ENCODE measurements around the gene C1orf159.
A peak's percentile ranks its signal among the peaks of the same experiment; 100 is the strongest.

The C1orf159 gene

DNA sequence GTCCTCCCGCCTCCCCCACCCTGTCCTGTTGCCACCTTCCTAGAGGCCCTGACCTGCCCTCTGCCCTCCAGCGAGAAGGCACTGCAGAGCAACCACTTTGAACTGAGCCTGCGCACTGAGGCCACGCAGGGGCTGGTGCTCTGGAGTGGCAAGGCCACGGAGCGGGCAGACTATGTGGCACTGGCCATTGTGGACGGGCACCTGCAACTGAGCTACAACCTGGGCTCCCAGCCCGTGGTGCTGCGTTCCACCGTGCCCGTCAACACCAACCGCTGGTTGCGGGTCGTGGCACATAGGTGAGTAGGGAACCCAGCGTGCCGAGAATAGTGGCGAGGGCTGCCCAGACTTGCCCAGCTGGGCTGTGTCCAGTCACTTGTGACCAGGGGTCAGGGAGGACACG, 62.2 kb downstream of the C1orf159 start:
- DNase-seq (ENCODE audit: low read depth), result no peak

DNA sequence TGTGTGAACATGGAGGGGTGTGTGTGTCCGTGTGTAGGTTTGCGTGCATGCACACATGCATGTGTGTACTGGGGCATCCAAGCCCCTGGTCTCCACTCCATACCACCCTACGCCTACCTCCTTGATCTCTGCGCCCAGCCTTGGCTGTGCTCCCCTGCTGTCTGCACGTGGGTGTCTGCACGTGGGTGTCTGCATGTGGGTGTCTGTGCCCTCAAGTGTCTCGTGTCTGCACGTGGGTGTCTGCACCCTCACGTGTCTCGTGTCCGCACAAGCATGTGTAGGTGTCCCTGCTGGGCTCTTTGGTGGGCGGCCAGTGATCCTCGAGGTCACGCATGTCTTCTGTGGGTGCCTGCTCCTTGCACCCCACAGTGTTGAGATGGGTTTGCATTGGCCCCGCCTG, 62.9 kb downstream of the C1orf159 start:
- no peak for DNase-seq (ENCODE audit: low read depth)

GRCh38 chr1:1052003-1052840, 63.7 kb downstream of the C1orf159 start:
- no peak for DNase-seq (ENCODE audit: low read depth)

GRCh38 chr1:1051127-1051810, 64.6 kb downstream of the C1orf159 start:
- DNase-seq (ENCODE audit: low read depth), result no peak

GRCh38 chr1:1050577-1051052, 65.3 kb downstream of the C1orf159 start:
- no peak for DNase-seq (ENCODE audit: low read depth)

DNA sequence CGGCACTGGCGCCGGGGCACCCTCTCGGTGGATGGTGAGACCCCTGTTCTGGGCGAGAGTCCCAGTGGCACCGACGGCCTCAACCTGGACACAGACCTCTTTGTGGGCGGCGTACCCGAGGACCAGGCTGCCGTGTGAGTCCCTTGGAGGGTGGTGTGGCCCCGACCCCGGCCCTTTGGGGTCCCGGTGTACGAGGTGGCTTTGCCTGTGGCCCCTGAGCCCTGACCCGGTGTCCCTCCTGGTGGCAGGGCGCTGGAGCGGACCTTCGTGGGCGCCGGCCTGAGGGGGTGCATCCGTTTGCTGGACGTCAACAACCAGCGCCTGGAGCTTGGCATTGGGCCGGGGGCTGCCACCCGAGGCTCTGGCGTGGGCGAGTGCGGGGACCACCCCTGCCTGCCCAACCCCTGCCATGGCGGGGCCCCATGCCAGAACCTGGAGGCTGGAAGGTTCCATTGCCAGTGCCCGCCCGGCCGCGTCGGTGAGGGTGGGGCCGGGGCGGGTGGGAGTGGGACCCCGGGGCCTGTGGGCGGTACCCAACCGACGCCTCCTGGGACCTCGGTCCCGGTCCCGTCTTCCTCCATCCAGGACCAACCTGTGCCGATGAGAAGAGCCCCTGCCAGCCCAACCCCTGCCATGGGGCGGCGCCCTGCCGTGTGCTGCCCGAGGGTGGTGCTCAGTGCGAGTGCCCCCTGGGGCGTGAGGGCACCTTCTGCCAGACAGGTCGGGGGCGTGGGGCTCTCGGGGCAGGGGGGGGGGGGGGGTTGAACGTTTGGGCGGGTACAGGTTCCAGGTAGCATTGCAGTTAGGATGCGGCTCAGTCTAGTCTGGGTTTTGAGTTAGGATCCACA, 66.3 kb downstream of the C1orf159 start:
- no peak for DNase-seq (ENCODE audit: low read depth)

DNA sequence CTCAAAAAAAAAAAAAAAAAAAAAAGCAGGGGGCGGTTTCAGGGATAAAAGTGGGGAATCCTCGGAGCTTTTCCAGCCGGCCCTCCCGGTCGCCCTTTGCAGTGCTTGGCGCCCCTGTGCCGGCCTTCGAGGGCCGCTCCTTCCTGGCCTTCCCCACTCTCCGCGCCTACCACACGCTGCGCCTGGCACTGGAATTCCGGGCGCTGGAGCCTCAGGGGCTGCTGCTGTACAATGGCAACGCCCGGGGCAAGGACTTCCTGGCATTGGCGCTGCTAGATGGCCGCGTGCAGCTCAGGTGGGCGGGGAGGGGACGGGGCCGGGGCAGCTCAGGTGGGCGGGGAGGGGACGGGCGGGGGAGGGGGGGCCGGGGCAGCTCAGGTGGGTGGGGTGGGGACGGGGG, 67.1 kb downstream of the C1orf159 start:
- DNase-seq (ENCODE audit: low read depth), result no peak

DNA sequence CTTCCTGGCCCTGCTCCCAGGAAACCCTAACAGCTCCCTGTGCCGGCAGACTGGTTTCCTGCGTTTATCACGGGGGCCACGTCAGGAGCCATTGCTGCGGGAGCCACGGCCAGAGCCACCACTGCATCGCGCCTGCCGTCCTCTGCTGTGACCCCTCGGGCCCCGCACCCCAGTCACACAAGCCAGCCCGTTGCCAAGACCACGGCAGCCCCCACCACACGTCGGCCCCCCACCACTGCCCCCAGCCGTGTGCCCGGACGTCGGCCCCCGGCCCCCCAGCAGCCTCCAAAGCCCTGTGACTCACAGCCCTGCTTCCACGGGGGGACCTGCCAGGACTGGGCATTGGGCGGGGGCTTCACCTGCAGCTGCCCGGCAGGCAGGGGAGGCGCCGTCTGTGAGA, 67.9 kb downstream of the C1orf159 start:
- no peak for DNase-seq (ENCODE audit: low read depth)

DNA sequence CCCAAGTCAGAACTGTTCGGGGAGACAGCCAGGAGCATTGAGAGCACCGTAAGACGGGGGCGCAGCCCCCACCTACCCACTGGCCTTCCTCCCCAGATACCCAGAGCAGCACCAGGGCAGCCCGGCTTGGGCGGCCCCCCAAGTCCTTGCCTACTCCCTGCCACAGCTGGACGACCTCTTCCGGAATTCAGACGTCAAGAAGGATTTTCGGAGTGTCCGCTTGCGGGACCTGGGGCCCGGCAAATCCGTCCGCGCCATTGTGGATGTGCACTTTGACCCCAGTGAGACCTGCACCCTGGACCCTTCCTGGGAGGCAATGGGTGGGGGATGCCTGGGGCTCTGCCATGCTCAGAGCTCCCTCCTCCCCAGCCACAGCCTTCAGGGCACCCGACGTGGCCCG, 68.5 kb downstream of the C1orf159 start:
- no peak for DNase-seq (ENCODE audit: low read depth)

DNA sequence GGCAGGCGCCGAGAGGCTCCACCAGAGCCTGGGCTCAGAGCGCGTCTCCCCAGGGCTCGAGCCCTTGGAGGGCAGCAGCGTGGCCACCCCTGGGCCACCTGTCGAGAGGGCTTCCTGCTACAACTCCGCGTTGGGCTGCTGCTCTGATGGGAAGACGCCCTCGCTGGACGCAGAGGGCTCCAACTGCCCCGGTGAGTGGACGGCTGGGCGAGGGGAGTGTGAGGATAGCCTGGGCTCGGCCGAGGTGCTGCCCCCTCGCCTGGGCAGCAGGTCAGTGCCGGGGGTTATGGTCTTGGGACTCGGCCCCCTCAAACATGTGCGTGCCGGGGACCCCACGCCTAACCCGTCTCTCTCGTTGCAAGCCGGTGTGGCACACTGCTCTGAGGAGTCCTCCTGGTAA, 69.1 kb downstream of the C1orf159 start:
- no peak for DNase-seq (ENCODE audit: low read depth)

GRCh38 chr1:1046243-1046642, 69.6 kb downstream of the C1orf159 start:
- DNase-seq (ENCODE audit: low read depth), result no peak

DNA sequence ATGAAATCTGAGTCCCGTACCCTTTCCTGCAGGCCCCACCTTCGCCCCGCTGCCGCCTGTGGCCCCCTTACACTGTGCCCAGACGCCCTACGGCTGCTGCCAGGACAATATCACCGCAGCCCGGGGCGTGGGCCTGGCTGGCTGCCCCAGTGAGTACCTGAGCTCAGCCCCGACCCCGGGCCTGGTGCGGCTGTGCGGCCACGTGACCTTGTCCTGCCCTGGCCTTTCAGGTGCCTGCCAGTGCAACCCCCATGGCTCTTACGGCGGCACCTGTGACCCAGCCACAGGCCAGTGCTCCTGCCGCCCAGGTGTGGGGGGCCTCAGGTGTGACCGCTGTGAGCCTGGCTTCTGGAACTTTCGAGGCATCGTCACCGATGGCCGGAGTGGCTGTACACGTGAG, 70.8 kb downstream of the C1orf159 start:
- no peak for DNase-seq (ENCODE audit: low read depth)

DNA sequence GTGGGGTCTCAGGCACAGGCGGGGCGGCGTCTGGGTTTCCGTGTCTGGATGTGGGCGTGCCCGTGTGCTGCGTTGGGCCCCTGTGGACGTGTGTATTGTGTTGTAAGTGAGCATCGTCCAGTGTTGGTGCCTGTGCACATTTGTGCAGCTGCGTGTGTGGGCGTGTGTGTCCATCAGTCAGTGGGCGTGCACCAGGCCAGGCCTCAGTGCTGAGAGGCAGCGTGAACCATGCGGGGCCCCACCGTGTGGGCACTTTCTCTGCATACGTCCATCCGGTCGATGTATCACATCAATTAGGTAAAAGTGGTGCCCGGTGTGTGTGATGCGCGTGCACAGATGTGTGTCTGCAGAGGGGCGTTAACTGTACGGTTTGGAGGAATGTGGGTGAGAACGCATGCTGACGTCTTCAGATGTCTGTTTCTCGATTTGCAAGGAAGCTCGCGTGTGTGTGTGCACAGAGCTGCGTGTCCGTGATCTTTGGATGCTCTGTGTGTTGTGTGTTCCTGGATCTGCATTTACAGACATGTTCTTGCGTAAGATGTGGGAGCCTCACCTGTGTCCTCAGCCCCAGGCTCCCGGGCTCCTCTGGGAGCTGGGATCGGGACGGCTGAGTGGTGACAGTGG, 71.3 kb downstream of the C1orf159 start:
- no peak for DNase-seq (ENCODE audit: low read depth)

GRCh38 chr1:1043921-1044320, 72.0 kb downstream of the C1orf159 start:
- no peak for DNase-seq (ENCODE audit: low read depth)

DNA sequence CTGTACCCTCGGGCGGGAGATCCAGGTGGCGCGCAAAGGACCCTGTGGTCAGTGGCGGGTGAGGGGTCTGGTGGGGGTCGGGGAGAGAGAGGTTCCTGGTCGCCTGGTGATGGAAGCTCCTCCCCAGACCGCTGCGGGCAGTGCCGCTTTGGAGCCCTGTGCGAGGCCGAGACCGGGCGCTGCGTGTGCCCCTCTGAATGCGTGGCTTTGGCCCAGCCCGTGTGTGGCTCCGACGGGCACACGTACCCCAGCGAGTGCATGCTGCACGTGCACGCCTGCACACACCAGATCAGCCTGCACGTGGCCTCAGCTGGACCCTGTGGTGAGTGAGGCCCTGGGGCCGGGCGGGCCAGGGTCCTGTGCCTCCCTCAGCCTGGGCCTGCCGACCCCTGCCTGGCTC, 72.5 kb downstream of the C1orf159 start:
- DNase-seq (ENCODE audit: low read depth), result no peak

GRCh38 chr1:1042835-1043234, 73.1 kb downstream of the C1orf159 start:
- no peak for DNase-seq (ENCODE audit: low read depth)

DNA sequence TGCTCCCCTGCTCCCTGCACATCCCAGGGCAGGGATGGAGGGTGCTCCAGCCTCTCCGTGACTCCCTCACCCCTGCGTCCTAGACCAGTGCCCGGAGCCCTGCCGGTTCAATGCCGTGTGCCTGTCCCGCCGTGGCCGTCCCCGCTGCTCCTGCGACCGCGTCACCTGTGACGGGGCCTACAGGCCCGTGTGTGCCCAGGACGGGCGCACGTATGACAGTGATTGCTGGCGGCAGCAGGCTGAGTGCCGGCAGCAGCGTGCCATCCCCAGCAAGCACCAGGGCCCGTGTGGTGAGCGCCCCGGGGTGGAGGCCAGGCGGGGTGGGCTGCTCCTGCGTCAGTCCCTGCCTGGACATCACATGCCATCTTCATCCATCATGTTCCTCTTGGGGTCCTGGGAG, 74.0 kb downstream of the C1orf159 start:
- no peak for DNase-seq (ENCODE audit: low read depth)

DNA sequence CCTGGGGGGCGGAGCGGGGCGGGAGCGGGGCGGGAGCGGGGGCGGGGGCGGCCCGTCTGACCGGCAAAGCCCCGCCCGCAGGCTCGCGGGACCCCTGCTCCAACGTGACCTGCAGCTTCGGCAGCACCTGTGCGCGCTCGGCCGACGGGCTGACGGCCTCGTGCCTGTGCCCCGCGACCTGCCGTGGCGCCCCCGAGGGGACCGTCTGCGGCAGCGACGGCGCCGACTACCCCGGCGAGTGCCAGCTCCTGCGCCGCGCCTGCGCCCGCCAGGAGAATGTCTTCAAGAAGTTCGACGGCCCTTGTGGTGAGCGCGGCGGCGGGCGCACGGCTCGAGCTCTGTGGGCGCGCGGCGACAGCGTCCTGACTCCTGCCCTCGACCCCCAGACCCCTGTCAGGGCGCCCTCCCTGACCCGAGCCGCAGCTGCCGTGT, 74.8 kb downstream of the C1orf159 start:
- no peak for DNase-seq (ENCODE audit: low read depth)

DNA sequence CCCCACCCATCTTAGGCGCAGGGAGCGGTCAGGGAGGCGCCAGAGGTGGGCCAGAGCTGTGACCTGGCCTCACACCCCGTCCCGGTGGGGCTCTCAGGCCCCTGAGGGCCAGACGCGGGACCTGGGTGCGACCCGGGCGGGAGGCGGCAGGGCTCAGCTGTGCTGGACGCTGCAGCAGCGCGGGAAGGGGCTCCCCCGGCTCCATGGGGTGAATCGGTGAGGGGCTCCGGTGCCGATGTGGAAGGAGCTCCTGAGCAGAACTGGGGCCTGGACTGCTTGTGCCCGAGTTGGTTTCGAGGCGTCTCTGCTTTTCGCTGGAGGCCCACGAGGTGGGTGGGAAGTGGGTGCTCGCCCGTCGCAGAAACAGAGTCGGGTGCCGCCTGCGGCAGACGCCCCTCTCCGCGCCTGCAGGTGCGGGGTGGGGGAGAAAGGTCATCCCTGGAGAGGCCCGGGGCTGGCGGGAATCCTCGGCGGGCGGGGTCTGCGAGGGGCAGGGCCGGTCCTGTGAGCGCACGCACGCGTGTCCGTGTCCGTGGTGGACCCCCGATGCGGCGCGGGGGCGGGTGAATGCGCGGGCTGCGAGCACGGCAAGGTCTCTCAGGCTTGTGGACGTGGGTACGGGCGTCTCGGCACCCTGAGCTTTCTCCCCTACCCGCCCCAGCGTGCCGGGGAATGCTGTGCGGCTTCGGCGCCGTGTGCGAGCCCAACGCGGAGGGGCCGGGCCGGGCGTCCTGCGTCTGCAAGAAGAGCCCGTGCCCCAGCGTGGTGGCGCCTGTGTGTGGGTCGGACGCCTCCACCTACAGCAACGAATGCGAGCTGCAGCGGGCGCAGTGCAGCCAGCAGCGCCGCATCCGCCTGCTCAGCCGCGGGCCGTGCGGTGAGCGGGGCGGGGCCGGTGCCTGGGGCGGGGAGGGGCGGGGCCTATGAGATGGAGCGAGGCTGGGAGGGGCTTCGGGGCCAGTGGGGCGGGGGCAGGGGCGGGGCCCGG, 75.6 kb downstream of the C1orf159 start:
- peak; percentile 69 for DNase-seq (ENCODE audit: low read depth)

- no peak for DNase-seq (ENCODE audit: low read depth)
These were observed 76.6 kb downstream of the C1orf159 start for GRCh38 chr1:1039145-1039910.

Measured in activated T-helper 1 cell treated with Interleukin-2 at 50 U/mL for 16 hours (primary cell).